ENCODE results near the gene GMDS. TPM values are rescaled to one million over a fixed set of nuclear protein-coding genes. Genes with fewer than 3 reads are reported as not detected.
A peak's percentile ranks its signal among the peaks of the same experiment; 100 is the strongest.

GMDS gene
- total and polyA plus RNA-seq, 2 of the 13 experiments (the other 11 are each of a cell fraction or from before 2014, with no cell fraction given): 64.4 to 112 TPM

- peak; percentile 92 for FAIRE-seq
- CTCF ChIA-PET (ENCODE audit: low intra/inter-chr PET ratio, low total read pairs): no interaction called here
- no TSS peak for BruUV-seq (replicated peaks)
- TF ChIP-seq SKIL (CRISPR knock-in tag; IDR thresholded peaks at IDR 0.05; ENCODE audit: borderline replicate concordance) (peak; percentile 25; the same call in 1 of the 2 replicates), NONO (IDR thresholded peaks at IDR 0.05) (0 out of 2 replicates have a peak, but pooled peaks have one; percentile 32), NONO (CRISPR knock-in tag; conservative IDR thresholded peaks at IDR 0.05) (0 out of 2 replicates have a peak, but pooled peaks have one; percentile 11), HOXA9 (CRISPR knock-in tag; IDR thresholded peaks at IDR 0.05; ENCODE audit: borderline replicate concordance) (peak; percentile 80; the same call in 1 of the 2 replicates), FOXK2 (IDR thresholded peaks at IDR 0.05) (peak; percentile 5; the same call in 1 of the 2 replicates), ZNF646 (CRISPR knock-in tag; IDR thresholded peaks at IDR 0.05) (peak; percentile 92), ATF6 (CRISPR knock-in tag; conservative IDR thresholded peaks at IDR 0.05) (no peak), PREB (CRISPR knock-in tag; IDR thresholded peaks at IDR 0.05) (no peak), FOXP1 (IDR thresholded peaks at IDR 0.05) (peak; percentile 20; the same call in 1 of the 2 replicates), FOXP1 (CRISPR knock-in tag; IDR thresholded peaks at IDR 0.05) (no peak), NBN (conservative IDR thresholded peaks at IDR 0.05) (0 out of 2 replicates have a peak, but pooled peaks have one; percentile 40)
Measured at GRCh38 chr6:1737463-1738311, 507.7 kb downstream of the GMDS start.

More at GRCh38 chr6:1737463-1738311, 507.7 kb downstream of the GMDS start:
- Histone ChIP-seq H3K79me2 (ENCODE audit: insufficient read depth, low read length) (no peaks in the 10 kb centered on the region), H2AFZ (ENCODE audit: low read length) (no peak overlapping the region), H3K4me3 (replicated peaks in 1 of 3; ENCODE audit: insufficient read depth in 1 of 3, low read depth in 2 of 3, low read length in 3 of 3) (no peak overlapping the region), H4K20me1 (ENCODE audit: insufficient read depth, low read length) (no peaks in the 10 kb centered on the region), H3K27me3 (ENCODE audit: control insufficient read depth in 1 of 2, insufficient read depth in 2 of 2, low read length in 2 of 2) (no peaks in the 10 kb centered on the region), H3K4me2 (ENCODE audit: low read depth, low read length) (no peak overlapping the region), H3K27ac (ENCODE audit: extremely low read length, insufficient read depth, low read length) (no peak overlapping the region), H3K9ac (ENCODE audit: insufficient read depth, low read depth, low read length) (no peak overlapping the region), H3K9me3 (ENCODE audit: low read length) (no peaks in the 10 kb centered on the region), H3K4me1 (ENCODE audit: insufficient read depth, low read length) (no peaks in the 10 kb centered on the region), H3K36me3 (replicated peaks in 1 of 2; ENCODE audit: control insufficient read depth in 1 of 2, insufficient read depth in 2 of 2, low read length in 2 of 2) (peaks cover 9 to 32% of the 10 kb centered on the region in 2 experiments)
- intact Hi-C loops (cut with micrococcal nuclease; ENCODE audit: unreplicated experiment) (no loop called here), in situ Hi-C loops (cut with HindIII; ENCODE audit: extremely low pct_ligation_motif_present, low pct_unique_long_range_greater_than_20kb) (no loop called here)
- POLR2A ChIA-PET: no interaction called here
- DNase-seq (ENCODE audit: low spot score) (no peak), ATAC-seq (no peak)
- 87% methylated on average over 6 of the region's 6 CpGs for WGBS (ENCODE audit: low lambda C conversion rate)
